CD4-positive, alpha-beta T cell treated with Interleukin-17A for 1 hour (primary cell): ENCODE measurements around the gene TDP1.
"Not testable (repeated sequence)": the region's sequence is repeated elsewhere in the genome, so short reads cannot be mapped to it uniquely, and the experiment has no call there.

ENCODE experiments used
- DNase-seq: peaks from one replicate; pipeline ENCODE4 v3.0.0-alpha.2; 2020

TDP1 gene

GRCh38 chr14:89992273-89992672 lies 36.5 kb downstream of the TDP1 start:
- DNase-seq = no peak

DNA sequence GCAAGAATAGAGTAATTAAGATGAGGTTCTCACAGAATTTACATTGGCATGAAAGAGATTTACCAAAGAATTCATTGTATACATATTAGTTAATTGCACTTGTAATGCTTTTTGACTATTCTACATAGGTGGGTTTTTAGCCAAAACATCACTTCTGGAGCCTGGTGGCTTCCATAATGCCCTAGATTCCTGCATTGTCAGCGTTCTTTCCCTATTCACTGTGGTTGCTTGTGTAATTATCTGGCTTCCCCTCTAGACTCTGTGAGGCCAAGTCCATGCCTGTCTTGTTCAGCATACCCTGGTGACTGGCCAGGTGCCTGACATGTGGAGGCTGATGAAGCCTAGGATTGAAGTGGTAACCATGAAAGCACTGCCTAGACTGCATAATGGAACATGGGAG lies 41.2 kb downstream of the TDP1 start:
- no peak for DNase-seq

DNA sequence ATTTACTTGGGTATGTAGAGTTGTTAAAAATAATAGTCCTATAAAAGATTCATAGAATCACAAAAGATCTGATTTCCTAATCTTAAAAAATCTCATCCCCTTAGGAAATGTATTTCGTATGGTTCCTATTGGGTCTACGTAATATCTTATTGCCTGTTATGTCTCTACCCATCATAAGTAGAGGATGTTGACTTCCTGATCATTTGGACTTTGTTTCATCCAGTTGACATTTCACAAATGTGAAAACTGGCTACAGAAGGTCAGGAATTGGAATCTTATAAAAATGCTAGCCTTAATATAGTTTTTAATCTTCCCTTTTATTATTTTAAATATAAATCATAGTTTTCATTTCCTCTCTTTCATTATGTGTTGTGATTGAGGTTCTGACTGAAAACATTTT lies 45.2 kb downstream of the TDP1 start:
- DNase-seq = no peak

GRCh38 chr14:90003526-90004307 lies 48.0 kb downstream of the TDP1 start:
- no peak for DNase-seq

DNA sequence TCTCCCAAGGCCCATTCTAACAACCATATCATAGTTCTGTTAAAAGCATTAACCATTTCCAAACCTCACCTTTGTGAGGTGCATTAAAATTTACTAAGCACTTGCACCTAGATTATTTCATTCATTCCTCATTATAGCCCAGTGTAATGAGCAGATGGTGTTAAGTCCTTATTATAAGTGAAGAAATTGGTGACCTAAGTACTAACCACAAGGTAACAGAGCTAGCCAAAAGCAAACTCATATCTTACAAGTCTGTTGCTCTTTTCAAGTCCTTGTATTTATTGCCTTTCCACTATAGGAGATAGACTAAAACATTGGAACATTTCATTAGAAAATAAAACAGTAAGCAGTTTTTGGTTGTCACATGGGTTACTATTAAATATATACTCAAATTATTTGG lies 49.7 kb downstream of the TDP1 start:
- DNase-seq = no peak

DNA sequence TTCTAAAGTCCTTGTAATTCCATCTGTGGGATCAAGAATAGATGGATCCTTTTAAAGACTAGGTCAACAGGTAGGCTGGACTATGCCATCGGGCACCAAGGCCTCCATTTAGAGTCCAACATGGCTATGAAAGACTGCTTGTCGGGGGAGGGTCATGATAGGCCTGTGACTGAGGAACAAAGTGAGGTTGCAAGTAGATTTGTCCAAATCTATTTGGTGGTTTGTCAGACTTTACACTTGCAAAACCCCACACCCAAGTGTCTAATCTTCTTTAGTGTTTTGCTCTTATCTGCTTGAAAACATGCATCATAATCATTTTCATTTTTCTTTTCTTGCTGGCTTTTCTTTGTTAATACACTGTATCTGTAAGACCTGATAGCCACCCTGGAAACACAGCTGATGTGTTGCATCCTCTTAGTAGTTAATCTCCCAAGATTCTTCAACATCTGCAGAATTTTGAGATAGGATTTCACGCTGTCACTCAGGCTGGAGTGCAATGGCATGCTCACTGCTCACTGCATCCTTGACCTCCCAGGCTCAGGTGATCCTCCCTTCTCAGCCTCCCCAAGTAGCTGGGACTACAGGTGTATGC lies 50.3 kb downstream of the TDP1 start:
- DNase-seq = no peak

DNA sequence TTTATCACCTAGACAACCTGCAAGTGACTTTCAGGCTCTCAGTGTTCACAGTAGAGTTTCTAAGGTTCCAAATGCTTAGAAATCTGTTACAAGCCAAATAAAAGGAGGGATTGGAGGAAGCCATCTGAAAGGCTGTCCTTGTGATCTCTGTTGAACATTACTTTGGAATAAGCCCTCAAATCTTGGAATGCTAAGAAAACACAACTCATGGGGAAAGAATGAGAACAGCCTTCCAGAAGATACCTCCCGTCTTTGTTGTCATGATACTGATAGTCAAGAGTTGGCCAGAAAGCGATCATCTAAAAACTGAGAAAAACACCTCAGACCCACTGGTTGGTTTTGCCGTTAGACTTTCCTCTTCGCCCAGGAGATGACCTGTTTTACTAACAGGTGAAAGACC lies 61.6 kb downstream of the TDP1 start:
- DNase-seq = no peak

DNA sequence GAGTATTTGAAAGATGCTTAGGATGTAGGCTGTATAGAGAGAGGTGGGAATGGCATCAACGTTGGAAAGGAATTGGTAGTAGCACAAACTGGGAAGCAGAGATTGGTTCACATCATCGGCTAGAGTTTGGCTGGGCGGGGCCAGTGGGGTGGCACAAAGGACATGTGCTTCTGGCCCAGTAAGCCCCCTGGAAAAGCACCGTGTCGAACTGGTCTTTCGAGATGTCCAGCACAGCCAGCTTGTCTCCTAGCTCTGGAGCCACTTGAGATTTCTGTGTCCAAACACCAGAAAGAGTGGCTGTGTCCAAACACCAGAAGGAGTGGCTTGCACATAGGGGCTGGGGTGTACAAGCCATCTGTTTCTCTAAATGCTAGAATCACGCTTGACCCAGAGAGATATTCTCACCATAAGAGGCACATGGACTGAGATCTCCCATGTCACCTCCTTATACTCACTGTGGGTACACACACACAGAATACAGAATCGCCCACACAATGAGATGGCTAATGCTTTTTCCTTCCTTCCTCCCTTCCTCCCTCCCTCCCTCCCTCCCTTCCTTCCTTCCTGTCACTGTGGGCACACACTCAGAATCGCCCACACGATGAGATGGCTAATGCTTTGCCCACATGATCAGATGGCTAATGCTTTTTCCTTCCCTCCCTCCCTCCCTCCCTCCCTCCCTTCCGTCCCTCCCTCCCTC lies 64.2 kb downstream of the TDP1 start:
- no peak for DNase-seq

DNA sequence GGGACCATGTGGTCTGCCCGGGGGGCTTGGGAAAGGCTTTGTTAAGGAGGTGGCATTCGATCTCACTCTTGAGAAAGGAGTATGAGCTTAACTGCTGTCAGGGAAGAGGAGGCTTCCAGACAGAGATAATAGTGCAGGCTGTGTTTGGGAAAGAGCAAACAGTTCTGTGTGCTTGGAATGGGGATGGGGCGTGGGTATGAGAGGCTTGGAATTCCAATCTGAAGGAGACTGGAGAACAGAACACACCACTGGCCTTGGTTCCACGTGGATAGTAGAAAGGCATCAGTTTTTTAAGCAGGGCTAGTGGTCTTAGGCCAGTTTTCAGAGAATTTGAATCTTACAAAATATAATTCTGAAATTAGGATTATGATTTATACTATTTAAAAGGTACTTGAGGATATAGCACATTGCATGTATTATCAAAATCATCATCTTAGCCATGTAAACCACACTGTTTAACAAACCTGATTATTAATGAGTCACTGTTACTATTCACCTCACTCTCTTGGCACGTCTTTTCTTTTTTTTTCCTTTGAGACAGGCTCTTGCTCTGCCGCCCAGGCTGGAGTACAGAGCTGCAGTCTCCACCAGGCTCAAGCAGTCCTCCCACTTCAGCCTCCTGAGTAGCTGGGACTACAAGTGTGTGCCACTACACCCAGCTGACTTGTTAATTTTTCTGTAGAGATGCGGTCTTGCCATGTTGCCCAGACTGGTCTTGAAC lies 67.6 kb downstream of the TDP1 start:
- DNase-seq = no peak

- DNase-seq = no peak
These were observed 69.2 kb downstream of the TDP1 start for GRCh38 chr14:90024910-90025309.

- not testable (repeated sequence) for DNase-seq
These were observed 70.9 kb downstream of the TDP1 start for GRCh38 chr14:90026608-90027007.

GRCh38 chr14:90027842-90028241 lies 72.1 kb downstream of the TDP1 start:
- no peak for DNase-seq

- DNase-seq = no peak
These were observed 78.4 kb downstream of the TDP1 start for GRCh38 chr14:90034156-90034555.

DNA sequence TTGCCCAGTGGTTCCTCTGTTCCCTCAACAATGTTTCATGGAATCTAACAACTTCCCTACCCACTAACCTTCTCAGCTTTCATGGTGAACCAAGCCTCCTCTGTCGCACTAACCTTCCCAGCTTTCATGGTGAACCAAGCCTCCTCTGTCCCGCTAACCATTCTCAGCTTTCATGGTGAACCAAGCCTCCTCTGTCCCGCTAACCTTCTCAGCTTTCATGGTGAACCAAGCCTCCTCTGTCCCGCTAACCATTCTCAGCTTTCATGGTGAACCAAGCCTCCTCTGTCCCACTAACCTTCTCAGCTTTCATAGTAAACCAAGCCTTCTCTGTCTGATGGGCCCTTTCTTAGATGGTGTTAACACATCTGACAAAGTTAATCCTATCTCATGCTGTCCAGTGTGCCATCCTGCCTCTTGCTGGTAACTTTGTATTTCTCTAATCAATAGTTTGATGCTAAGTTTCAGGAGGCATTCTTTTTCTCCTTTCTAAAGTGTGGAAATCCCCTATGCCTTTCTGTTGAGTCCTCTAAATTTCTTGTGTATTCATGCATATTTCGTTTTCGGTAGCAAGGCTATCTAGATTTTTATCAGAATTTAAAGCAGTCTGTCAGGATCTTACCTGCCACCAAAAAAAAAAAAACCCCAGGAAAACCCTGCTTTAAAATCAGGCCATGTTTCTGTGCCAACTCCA lies 79.3 kb downstream of the TDP1 start:
- DNase-seq = no peak

- no peak for DNase-seq
These were observed 83.7 kb downstream of the TDP1 start for GRCh38 chr14:90039253-90040010.

DNA sequence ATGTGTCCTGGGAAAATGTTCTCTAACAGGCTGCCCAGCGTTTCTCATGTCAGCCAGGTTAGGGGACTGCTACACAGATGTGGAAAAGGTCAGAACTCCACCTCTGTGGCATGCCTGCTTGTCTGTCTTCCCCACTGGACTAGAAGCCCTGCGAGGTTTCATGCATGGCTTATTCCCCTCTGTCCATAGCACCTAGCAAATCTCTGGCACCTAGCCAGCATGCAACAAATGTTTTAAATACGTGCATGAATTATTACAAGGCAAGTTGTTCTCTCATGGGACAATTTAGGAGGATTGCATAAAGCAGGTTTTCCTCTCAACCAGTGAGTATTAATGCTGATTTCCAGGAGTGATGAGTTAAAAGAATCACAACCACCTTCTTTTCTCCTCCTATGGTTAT lies 84.7 kb downstream of the TDP1 start:
- DNase-seq = no peak

DNA sequence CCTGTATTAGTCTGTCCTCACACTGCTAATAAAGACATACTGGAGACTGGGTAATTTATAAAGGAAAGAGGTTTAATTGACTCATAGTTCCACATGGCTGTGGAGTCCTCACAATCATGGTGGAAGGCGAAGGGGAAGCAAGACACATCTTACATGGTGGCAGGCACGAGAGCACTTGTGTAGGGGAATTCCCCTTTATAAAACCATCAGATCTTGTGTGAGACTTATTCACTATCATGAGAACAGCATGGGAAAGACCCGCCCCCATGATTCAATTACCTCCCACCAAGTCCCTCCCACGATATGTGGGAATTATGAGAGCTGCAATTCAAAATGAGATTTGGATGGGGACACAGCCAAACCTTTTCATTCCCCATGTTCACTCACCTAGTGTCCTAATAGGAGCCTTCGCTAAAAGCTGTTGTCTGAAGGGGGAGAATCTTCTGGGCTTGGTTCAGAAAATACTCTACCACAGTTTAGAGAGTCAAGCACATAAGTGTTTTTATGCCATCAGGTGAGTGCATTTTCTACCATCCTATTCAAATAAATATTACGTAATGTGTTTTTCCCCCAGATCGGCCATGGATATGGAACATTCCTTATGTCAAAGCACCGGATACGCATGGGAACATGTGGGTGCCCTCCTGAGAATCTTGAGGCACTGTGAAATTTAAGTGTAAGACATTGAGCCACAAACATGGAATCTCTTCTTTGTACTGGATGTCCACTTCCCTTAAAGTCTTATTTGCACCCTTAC lies 86.9 kb downstream of the TDP1 start:
- DNase-seq = no peak

- DNase-seq = no peak
These were observed 89.9 kb downstream of the TDP1 start for GRCh38 chr14:90045616-90046015.

GRCh38 chr14:90049390-90049789 lies 93.7 kb downstream of the TDP1 start:
- no peak for DNase-seq

GRCh38 chr14:90050271-90050670 lies 94.5 kb downstream of the TDP1 start:
- no peak for DNase-seq

- DNase-seq = no peak
These were observed 97.3 kb downstream of the TDP1 start for GRCh38 chr14:90053044-90053443.
